CD4-positive, alpha-beta T cell (primary cell): Measurements from ENCODE around the gene IL22RA2. TPM values are rescaled to one million over a fixed set of nuclear protein-coding genes. Genes with fewer than 3 reads are reported as not detected.

Experiments used
- ATAC-seq: fragments of 200-7000 bp; cut with Tn5 transposase; one replicate; pipeline ENCODE4 v1.10.0; 2022; ENCODE audit warnings: mild to moderate bottlenecking; ENCODE audit not compliant: poor library complexity
- CTCF ChIA-PET: fragments of 350-600 bp; sonication (Branson Sonifier 250); formaldehyde crosslinking; loops from one replicate; lab custom pipeline; 2021; ENCODE audit warnings: antibody characterized with exemption, inconsistent platforms; lab: Charles Lee
- POLR2A ChIA-PET: fragments of 350-600 bp; sonication (Branson Sonifier 250); formaldehyde crosslinking; loops from one replicate; lab custom pipeline; 2021; ENCODE audit warnings: antibody characterized with exemption, inconsistent platforms; lab: Charles Lee
- DNase-seq, 14 experiments: peaks; one replicate each; pipeline ENCODE4 v3.0.0-alpha.2; 2013 to 2020; ENCODE audit warnings: mixed read lengths in 2 of 14
- H3K27ac ChIP-seq, 2 donors: one replicate each; pipeline versions ENCODE4 v1.5.1 to v1.7.0; 2013; ENCODE audit warnings: low read length in 2 of 2, low read depth in 1 of 2, mild to moderate bottlenecking in 1 of 2
- H3K27me3 ChIP-seq, 2 experiments: 1 replicate in 1 of 2; 2 replicates in 1 of 2; pipeline versions ENCODE4 v1.6.1 to v1.7.0; 2013; ENCODE audit warnings: low read length in 2 of 2, control low read depth in 1 of 2, mild to moderate bottlenecking in 1 of 2, moderate library complexity in 1 of 2; ENCODE audit not compliant: insufficient read depth in 2 of 2, control insufficient read depth in 1 of 2
- H3K36me3 ChIP-seq: one replicate; pipeline ENCODE4 v1.6.1; 2013; ENCODE audit warnings: low read length, control low read depth; ENCODE audit not compliant: insufficient read depth
- H3K4me1 ChIP-seq: one replicate; pipeline ENCODE4 v1.6.1; 2013; ENCODE audit warnings: low read length, control low read depth; ENCODE audit not compliant: insufficient read depth
- H3K4me3 ChIP-seq: one replicate; pipeline ENCODE4 v1.5.1; 2013; ENCODE audit warnings: mild to moderate bottlenecking, low read length, moderate library complexity
- H3K9me3 ChIP-seq, 2 experiments: 1 replicate in 1 of 2; 2 replicates in 1 of 2; pipeline versions ENCODE4 v1.6.1 to v1.7.0; 2013; ENCODE audit warnings: low read length in 2 of 2, mild to moderate bottlenecking in 2 of 2, control low read depth in 1 of 2, moderate library complexity in 1 of 2; ENCODE audit not compliant: control insufficient read depth in 1 of 2, insufficient read depth in 1 of 2
- H3K27ac Mint-ChIP-seq: one replicate; pipeline ENCODE4 v1.8.0; 2020; ENCODE audit warnings: mixed read lengths
- H3K27me3 Mint-ChIP-seq: one replicate; pipeline ENCODE4 v1.8.0; 2021; ENCODE audit warnings: mixed read lengths
- H3K36me3 Mint-ChIP-seq: one replicate; pipeline ENCODE4 v1.8.0; 2021; ENCODE audit warnings: low read depth, mixed read lengths
- H3K4me1 Mint-ChIP-seq: one replicate; pipeline ENCODE4 v1.8.0; 2021; ENCODE audit warnings: low read depth, mixed read lengths
- H3K4me3 Mint-ChIP-seq: one replicate; pipeline ENCODE4 v1.8.0; 2020; ENCODE audit warnings: mild to moderate bottlenecking, mixed read lengths
- H3K9me3 Mint-ChIP-seq: one replicate; pipeline ENCODE4 v1.8.0; 2020; ENCODE audit warnings: mixed read lengths
- intact Hi-C, 2 experiments: fragments of 100-400 bp; cut with DNase I in 1 of 2; cut with micrococcal nuclease in 1 of 2; formaldehyde crosslinking; loops; one replicate each; pipeline versions ENCODE4 v1.15.1 to v1.9.0; 2023 to 2025; cut with DNase I, micrococcal nuclease
- total RNA-seq, 174 experiments: library from RNA in 2 of 174; stranded (reverse) in 2 of 174; gene quantifications; one replicate each; pipeline ENCODE4 v1.2.3 and lab custom pipeline; 2021 to 2026
- TF ChIP-seq, protein P1 (sequence below): fragments of 200-600 bp; IDR thresholded peaks from one replicate; pipeline ENCODE4 v1.8.0; 2022; ENCODE audit warnings: antibody characterized with exemption, mild to moderate bottlenecking

Gene IL22RA2
- total RNA-seq, 2 experiments from 2014 or later = not detected

DNA sequence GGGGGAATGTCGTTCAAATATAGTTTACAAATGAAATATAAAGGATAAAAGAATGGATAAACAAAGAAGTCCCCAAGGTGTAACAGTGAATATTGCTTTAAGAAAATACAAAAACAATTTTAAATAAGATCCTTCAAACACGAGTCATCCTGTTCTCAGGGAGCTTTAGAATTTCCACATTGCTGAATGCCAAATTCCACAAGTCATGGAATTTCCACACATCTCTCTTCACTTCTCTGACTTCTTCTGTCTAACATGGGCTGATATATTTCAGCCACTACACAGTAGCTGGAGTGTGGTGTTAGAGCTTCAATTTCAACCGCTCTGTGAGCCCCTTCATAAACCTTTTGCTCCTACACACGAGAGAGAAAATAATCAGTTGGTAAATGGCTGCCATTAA, 28.0 kb downstream of the IL22RA2 start:
- intact Hi-C loops = loop anchor here in 1 of 2 experiments (5.0 kb wide), 1 partner anchor 807 kb away; no protein-coding TSS in a partner anchor
- CTCF ChIA-PET = no interaction called here

DNA sequence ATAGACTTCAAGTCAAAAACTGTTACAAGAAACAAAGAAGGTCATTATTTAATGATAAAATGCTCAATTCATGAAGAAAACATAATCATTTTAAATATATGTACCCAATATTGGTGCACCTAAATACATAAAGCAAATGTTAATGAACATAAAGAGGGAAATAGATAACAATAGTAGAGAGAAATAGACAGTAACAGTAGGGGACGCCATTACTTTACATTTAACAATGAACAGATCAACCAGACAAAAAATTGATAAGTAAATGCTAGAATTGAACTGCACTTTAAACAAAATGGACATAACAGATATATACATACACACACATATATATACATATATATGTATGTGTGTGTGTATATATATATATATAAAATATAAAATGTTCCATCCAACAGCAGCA, 37.4 kb downstream of the IL22RA2 start:
- Histone ChIP-seq H3K27me3 (peaks cover 8 to 9% of the 10 kb centered on the region in 2 experiments), H3K36me3 (no peaks in the 10 kb centered on the region), H3K27ac (no peak overlapping the region), H3K9me3 (peaks cover 11 to 16% of the 10 kb centered on the region in 2 experiments), H3K4me1 (no peaks in the 10 kb centered on the region), H3K4me3 (no peak overlapping the region)
- DNase-seq = peak in 3 of 14 experiments; percentile 27 to 37 (median 36)
- CTCF ChIA-PET = no interaction called here
- Mint-ChIP-seq H3K27me3 (peaks cover 15% of the 10 kb centered on the region), H3K36me3 (no peaks in the 10 kb centered on the region), H3K4me1 (no peaks in the 10 kb centered on the region), H3K9me3 (peaks cover 5% of the 10 kb centered on the region), H3K27ac (no peak overlapping the region), H3K4me3 (no peak overlapping the region)
- POLR2A ChIA-PET = interaction anchor here (0.6 kb wide), 1 partner anchor 308 kb away, joined by 3 read pairs; no protein-coding TSS in a partner anchor
- intact Hi-C loops = no loop called here
- ATAC-seq = no peak
- TF ChIP-seq, protein P1, sequence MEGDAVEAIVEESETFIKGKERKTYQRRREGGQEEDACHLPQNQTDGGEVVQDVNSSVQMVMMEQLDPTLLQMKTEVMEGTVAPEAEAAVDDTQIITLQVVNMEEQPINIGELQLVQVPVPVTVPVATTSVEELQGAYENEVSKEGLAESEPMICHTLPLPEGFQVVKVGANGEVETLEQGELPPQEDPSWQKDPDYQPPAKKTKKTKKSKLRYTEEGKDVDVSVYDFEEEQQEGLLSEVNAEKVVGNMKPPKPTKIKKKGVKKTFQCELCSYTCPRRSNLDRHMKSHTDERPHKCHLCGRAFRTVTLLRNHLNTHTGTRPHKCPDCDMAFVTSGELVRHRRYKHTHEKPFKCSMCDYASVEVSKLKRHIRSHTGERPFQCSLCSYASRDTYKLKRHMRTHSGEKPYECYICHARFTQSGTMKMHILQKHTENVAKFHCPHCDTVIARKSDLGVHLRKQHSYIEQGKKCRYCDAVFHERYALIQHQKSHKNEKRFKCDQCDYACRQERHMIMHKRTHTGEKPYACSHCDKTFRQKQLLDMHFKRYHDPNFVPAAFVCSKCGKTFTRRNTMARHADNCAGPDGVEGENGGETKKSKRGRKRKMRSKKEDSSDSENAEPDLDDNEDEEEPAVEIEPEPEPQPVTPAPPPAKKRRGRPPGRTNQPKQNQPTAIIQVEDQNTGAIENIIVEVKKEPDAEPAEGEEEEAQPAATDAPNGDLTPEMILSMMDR = no peak

More for the DNA sequence above, 28.0 kb downstream of the IL22RA2 start:
- TF ChIP-seq, protein P1 = no peak
- POLR2A ChIA-PET = no interaction called here
- Mint-ChIP-seq H3K27me3 (no peaks in the 10 kb centered on the region), H3K27ac (no peak overlapping the region), H3K4me1 (no peaks in the 10 kb centered on the region), H3K9me3 (no peaks in the 10 kb centered on the region), H3K4me3 (no peak overlapping the region), H3K36me3 (no peaks in the 10 kb centered on the region)
- Histone ChIP-seq H3K27me3 (no peaks in the 10 kb centered on the region), H3K9me3 (no peaks in the 10 kb centered on the region), H3K36me3 (no peaks in the 10 kb centered on the region), H3K4me1 (no peaks in the 10 kb centered on the region), H3K4me3 (no peak overlapping the region), H3K27ac (no peak overlapping the region)
- no peak for DNase-seq
- no peak for ATAC-seq

DNA sequence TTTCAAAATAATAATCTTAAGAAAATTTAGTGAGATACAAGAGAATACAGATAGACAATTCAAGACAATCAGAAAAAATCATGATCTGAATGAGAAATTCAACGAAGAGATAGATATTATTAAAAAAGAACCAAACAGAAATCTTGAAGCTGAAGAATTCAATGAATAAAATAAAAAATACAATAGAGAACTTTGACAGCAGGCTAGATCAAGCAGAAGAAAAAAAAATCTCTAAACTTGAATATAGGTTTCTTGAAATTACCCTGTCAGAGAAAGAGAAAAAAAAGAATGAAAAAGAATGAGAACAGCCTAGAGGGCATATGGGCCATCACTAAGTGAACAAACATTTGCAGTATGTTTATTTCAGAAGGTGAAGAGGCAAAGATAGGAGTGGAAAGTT, 39.0 kb downstream of the IL22RA2 start:
- H3K36me3 ChIP-seq = no peaks in the 10 kb centered on the region
- DNase-seq = no peak
- CTCF ChIA-PET = no interaction called here
- Mint-ChIP-seq H3K4me3 (no peak overlapping the region), H3K27ac (no peak overlapping the region), H3K9me3 (peaks cover 5% of the 10 kb centered on the region), H3K27me3 (peaks cover 25% of the 10 kb centered on the region), H3K4me1 (no peaks in the 10 kb centered on the region), H3K36me3 (no peaks in the 10 kb centered on the region)
- intact Hi-C loops = no loop called here
- no peak overlapping the region for H3K27ac ChIP-seq
- peaks cover 9% of the 10 kb centered on the region in 2 experiments for H3K27me3 ChIP-seq
- no peak overlapping the region for H3K4me3 ChIP-seq
- POLR2A ChIA-PET = no interaction called here
- no peaks in the 10 kb centered on the region for H3K4me1 ChIP-seq
- TF ChIP-seq, protein P1 = no peak
- peaks cover 11 to 16% of the 10 kb centered on the region in 2 experiments for H3K9me3 ChIP-seq
- ATAC-seq = no peak
